Endothelial cell (in vitro differentiated cells): ENCODE results near the gene CACNA1D. TPM values are rescaled to one million over a fixed set of nuclear protein-coding genes. Genes with fewer than 3 reads are reported as not detected.

ENCODE experiments used
- DNase-seq: peaks from one replicate; pipeline ENCODE4 v3.0.0; 2021; ENCODE audit warnings: low spot score
- H3K27ac Mint-ChIP-seq: one replicate; pipeline ENCODE4 v1.8.0; 2021; ENCODE audit warnings: mixed read lengths, inconsistent platforms; ENCODE audit not compliant: unreplicated experiment
- H3K27me3 Mint-ChIP-seq: one replicate; pipeline ENCODE4 v1.8.0; 2021; ENCODE audit warnings: mild to moderate bottlenecking, moderate library complexity, mixed read lengths, inconsistent platforms; ENCODE audit not compliant: unreplicated experiment
- H3K36me3 Mint-ChIP-seq: one replicate; pipeline ENCODE4 v1.8.0; 2021; ENCODE audit warnings: mild to moderate bottlenecking, low read depth, mixed read lengths, inconsistent platforms; ENCODE audit not compliant: unreplicated experiment
- H3K4me1 Mint-ChIP-seq: one replicate; pipeline ENCODE4 v1.8.0; 2021; ENCODE audit warnings: mild to moderate bottlenecking, mixed read lengths, inconsistent platforms; ENCODE audit not compliant: unreplicated experiment
- H3K4me3 Mint-ChIP-seq: one replicate; pipeline ENCODE4 v1.8.0; 2021; ENCODE audit warnings: mild to moderate bottlenecking, mixed read lengths, inconsistent platforms; ENCODE audit not compliant: unreplicated experiment
- H3K9me3 Mint-ChIP-seq: one replicate; pipeline ENCODE4 v1.8.0; 2021; ENCODE audit warnings: mixed read lengths, inconsistent platforms; ENCODE audit not compliant: unreplicated experiment
- CTCF ChIP-seq: fragments of 200-600 bp; sonication (generic); IDR thresholded peaks from one replicate; pipeline ENCODE4 v1.5.0; 2021; ENCODE audit warnings: antibody characterized with exemption; ENCODE audit not compliant: unreplicated experiment
- total RNA-seq: library from RNA; stranded (reverse); fragmentation: NEBNext Ultra II Directional; extraction: Animal tissue kit (Norgen Biotek cat#: 25700); gene quantifications from one replicate; pipeline ENCODE4 v1.2.1, GENCODE V29; 2021; ENCODE audit not compliant: unreplicated experiment

Gene CACNA1D
- total RNA-seq, 1 donor from 2014 or later = 208 TPM

- H3K4me3 Mint-ChIP-seq = no peak overlapping the region
- TF ChIP-seq CTCF = no peak
- H3K27me3 Mint-ChIP-seq = peaks cover 5% of the 10 kb centered on the region
- no peaks in the 10 kb centered on the region for H3K36me3 Mint-ChIP-seq
- no peak for DNase-seq
- H3K9me3 Mint-ChIP-seq = no peaks in the 10 kb centered on the region
- peaks cover 36% of the 10 kb centered on the region for H3K4me1 Mint-ChIP-seq
- no peak overlapping the region for H3K27ac Mint-ChIP-seq
These were observed 12.3 kb downstream of the CACNA1D start for GRCh38 chr3:53506763-53507145.

GRCh38 chr3:53509494-53509893, 15.1 kb downstream of the CACNA1D start:
- peaks cover 18% of the 10 kb centered on the region for H3K4me1 Mint-ChIP-seq
- H3K27me3 Mint-ChIP-seq = peaks cover 7% of the 10 kb centered on the region
- H3K27ac Mint-ChIP-seq = no peak overlapping the region
- H3K36me3 Mint-ChIP-seq = no peaks in the 10 kb centered on the region
- no peak for DNase-seq
- no peaks in the 10 kb centered on the region for H3K9me3 Mint-ChIP-seq
- TF ChIP-seq CTCF = no peak
- no peak overlapping the region for H3K4me3 Mint-ChIP-seq

- TF ChIP-seq CTCF = no peak
- no peaks in the 10 kb centered on the region for H3K9me3 Mint-ChIP-seq
These were observed 16.1 kb downstream of the CACNA1D start for GRCh38 chr3:53510508-53510907.

GRCh38 chr3:53511246-53511645, 16.8 kb downstream of the CACNA1D start:
- no peak for TF ChIP-seq CTCF
- H3K9me3 Mint-ChIP-seq = no peaks in the 10 kb centered on the region
- H3K27me3 Mint-ChIP-seq = peaks cover 5% of the 10 kb centered on the region
- H3K36me3 Mint-ChIP-seq = no peaks in the 10 kb centered on the region
- H3K4me3 Mint-ChIP-seq = no peak overlapping the region
- DNase-seq = no peak
- H3K4me1 Mint-ChIP-seq = peaks cover 14% of the 10 kb centered on the region
- no peak overlapping the region for H3K27ac Mint-ChIP-seq

More at GRCh38 chr3:53510508-53510907, 16.1 kb downstream of the CACNA1D start:
- Mint-ChIP-seq H3K4me3 (no peak overlapping the region), H3K27me3 (peaks cover 5% of the 10 kb centered on the region), H3K4me1 (peaks cover 18% of the 10 kb centered on the region), H3K27ac (no peak overlapping the region), H3K36me3 (no peaks in the 10 kb centered on the region)
- no peak for DNase-seq

GRCh38 chr3:53513556-53514190, 19.3 kb downstream of the CACNA1D start:
- TF ChIP-seq CTCF = no peak
- no peak overlapping the region for H3K27ac Mint-ChIP-seq
- peaks cover 2% of the 10 kb centered on the region for H3K27me3 Mint-ChIP-seq
- no peak for DNase-seq
- H3K36me3 Mint-ChIP-seq = no peaks in the 10 kb centered on the region
- no peaks in the 10 kb centered on the region for H3K9me3 Mint-ChIP-seq
- peaks cover 12% of the 10 kb centered on the region for H3K4me1 Mint-ChIP-seq
- H3K4me3 Mint-ChIP-seq = no peak overlapping the region
